ENCODE results near the gene C1QTNF12.

The C1QTNF12 gene, protein sequence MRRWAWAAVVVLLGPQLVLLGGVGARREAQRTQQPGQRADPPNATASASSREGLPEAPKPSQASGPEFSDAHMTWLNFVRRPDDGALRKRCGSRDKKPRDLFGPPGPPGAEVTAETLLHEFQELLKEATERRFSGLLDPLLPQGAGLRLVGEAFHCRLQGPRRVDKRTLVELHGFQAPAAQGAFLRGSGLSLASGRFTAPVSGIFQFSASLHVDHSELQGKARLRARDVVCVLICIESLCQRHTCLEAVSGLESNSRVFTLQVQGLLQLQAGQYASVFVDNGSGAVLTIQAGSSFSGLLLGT

DNA sequence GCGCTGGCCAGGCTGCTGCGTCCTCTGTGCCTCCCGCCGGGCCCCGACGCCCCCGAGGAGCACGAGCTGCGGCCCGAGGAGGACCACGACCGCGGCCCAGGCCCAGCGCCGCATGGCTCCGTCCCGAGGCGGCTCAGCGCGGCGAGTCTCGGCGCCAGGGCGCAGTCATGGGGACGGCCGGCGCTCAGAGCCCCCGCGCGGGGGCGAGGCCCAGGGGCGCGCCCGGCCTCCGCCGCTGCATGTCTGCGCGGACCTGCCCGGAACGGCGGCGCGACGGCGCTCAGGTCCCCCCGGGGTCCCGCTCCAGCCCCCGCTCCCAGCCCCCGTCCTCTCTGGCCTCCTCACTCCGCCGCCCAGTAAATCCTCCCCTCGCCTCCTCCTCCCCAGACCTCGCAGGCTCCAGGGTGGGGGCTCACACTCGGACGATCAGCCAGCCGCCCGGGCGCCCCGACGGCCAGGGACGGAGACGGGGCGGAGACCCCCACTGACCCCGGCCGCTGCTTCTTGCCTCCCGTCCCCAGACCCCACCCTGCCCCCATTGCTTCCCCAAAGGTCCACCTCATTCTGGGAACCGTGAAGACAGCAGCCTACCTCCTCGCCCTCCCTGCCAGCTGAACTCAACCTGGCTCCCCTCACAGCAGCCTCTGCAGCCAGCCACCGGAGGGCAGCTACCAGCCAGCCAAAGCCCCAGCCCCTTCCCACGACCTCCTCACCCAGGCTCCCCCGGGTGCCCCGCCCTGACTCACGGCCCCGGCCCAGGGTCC is at the start of gene C1QTNF12:
C1QTNF12 (minus strand) TSS at position 146 of the 764 bp plus-strand sequence; CDS start at position 114, 32 bp downstream.
- DNase-seq, result no peak

GRCh38 chr1:1295154-1295923 is 48.8 kb upstream of the C1QTNF12 start:
- DNase-seq, result no peak

GRCh38 chr1:1294250-1294890 is 47.8 kb upstream of the C1QTNF12 start:
- no peak for DNase-seq

GRCh38 chr1:1293263-1294249 is 47.0 kb upstream of the C1QTNF12 start:
- DNase-seq, result no peak

- no peak for DNase-seq
Measured at GRCh38 chr1:1292851-1293250, 46.3 kb upstream of the C1QTNF12 start.

DNA sequence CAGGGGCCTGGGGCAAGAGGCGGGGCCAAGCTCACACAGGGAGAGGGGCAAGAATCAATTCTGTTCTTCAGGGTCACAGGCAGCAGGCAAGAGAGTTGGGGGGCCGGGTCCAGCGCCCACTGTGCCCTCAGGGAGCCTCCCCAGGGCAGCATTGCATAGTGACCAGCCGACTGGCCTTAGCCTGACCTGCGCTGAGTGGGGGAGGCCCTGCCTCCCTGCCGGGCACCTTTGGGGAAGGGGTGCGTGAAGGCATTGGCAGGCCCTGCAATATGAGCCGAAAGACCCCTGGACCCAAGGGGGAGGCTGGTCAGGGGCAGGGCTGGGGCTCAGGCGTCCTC is 45.9 kb upstream of the C1QTNF12 start:
- DNase-seq, result no peak

DNA sequence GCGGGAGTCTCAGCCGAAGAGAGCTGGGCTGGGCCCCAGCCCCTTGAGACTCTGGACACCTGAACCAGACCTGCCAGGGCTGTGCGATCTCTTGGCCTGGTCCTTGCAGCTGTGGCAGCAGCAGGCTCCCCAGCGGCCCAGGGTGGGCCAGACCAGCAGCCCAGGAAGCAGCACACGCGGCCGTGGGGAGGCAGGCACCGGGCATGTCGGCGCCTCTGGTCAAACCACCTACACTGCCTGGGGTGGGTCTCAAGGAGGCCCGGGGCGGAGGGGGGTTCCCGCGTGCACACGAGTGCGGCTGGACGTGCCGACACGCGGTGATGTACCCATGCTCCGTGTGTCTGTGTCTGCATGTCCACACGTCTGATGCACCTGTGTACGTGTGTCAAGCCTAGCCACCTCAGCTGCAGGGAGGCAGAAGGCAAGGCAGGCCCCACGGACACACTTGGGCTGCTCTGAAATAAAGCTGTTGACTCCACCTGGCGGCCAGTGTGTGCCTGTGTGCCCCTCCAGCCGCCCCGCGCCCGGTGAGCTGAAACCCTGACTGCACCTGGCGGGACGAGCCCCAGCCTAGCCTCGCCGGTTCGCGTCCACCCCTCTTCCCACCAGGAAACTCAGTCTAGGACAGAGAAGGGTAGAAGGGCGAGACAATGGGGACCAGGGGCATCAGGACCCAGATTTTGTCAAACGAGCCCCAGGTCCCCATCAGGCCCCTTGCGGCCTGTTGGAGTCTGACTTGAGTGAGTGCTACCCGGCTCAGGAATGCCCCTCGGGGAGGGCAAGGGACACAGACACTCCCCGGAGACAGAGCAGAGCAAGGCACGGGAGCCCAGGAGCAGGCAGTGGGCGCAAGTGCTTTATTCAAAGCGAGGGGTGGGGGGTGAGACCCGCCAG is 45.3 kb upstream of the C1QTNF12 start:
- peak; percentile 80 for DNase-seq

GRCh38 chr1:1291023-1291528 is 44.6 kb upstream of the C1QTNF12 start:
- DNase-seq, result no peak

DNA sequence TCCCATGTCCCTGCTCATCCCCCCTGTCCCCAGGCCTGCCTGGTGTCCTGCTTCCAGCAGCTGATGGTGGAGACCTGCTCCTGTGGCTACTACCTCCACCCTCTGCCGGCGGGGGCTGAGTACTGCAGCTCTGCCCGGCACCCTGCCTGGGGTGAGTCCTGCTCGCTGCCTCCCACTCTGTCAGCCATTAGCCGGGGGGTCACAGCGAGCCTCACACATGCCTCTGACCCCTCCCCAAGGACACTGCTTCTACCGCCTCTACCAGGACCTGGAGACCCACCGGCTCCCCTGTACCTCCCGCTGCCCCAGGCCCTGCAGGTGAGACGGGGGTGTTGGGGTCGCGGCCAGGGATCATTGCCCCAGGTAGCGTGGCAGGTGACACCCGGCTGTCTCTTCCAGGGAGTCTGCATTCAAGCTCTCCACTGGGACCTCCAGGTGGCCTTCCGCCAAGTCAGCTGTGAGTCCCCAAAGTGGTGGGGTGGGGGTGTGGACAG is 43.8 kb upstream of the C1QTNF12 start:
- peak; percentile 70 for DNase-seq

GRCh38 chr1:1287288-1288110 is 41.0 kb upstream of the C1QTNF12 start:
- DNase-seq, result no peak

DNA sequence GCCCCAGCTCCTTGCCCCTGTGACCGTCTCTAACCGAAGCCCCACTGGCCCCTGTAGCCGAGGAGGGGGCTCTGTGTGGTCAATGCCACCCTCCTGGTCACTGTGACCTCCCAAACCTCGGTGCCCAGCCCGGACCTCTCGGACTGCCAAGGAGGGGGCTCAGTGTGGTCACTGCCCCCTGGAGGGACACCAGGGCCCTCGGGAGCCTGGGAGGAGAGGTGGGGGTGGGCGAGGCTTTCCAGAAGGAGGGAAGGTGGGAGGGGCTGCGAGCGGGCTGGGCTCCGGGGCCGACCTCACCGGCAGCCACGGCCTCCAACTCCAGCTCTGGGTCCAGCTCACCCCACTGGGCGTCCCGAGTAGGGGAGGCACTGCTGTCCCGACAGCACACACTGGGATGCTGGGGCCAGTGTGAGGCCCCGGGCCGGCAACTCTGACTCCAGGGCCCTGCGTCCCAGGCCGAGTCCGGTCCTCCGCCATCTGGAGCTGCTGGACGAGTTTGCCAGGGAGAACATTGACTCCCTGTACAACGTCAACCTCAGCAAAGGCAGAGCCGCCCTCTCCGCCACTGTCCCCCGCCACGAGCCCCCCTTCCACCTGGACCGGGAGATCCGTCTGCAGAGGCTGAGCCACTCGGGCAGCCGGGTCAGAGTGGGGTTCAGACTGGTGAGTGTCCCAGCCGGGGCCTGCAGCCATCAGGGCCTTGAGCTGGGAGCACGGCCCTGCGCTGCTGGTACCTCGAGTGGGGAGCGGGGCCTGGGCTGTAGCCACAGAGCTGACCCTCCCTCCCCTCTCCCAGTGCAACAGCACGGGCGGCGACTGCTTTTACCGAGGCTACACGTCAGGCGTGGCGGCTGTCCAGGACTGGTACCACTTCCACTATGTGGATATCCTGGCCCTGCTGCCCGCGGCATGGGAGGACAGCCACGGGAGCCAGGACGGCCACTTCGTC is 40.1 kb upstream of the C1QTNF12 start:
- DNase-seq, result no peak

- DNase-seq, result no peak
Measured at GRCh38 chr1:1285611-1286311, 39.2 kb upstream of the C1QTNF12 start.

DNA sequence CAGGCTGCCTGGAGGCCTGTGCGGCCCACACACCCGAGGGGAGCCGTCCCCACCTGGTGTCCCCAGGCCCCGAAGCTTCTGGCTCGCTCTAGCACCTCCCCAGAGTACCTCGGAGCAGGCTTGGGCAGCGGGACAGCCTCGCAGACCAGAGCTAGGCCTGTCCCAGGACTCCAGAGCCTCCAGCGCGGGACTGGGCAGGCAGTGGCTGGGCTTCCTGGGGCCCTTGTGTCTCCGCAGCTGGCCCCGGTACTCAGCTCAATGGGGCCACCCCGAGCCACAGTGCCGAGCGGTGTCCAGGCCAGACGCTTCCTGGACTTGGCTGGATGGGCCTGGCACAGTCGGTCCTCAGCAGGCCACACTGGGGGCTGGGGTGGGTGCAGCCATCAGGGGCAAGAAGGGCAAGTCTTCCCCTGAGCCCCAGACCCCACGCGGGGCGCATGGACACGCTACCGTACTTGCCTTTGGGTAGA is 38.6 kb upstream of the C1QTNF12 start:
- DNase-seq, result no peak

DNA sequence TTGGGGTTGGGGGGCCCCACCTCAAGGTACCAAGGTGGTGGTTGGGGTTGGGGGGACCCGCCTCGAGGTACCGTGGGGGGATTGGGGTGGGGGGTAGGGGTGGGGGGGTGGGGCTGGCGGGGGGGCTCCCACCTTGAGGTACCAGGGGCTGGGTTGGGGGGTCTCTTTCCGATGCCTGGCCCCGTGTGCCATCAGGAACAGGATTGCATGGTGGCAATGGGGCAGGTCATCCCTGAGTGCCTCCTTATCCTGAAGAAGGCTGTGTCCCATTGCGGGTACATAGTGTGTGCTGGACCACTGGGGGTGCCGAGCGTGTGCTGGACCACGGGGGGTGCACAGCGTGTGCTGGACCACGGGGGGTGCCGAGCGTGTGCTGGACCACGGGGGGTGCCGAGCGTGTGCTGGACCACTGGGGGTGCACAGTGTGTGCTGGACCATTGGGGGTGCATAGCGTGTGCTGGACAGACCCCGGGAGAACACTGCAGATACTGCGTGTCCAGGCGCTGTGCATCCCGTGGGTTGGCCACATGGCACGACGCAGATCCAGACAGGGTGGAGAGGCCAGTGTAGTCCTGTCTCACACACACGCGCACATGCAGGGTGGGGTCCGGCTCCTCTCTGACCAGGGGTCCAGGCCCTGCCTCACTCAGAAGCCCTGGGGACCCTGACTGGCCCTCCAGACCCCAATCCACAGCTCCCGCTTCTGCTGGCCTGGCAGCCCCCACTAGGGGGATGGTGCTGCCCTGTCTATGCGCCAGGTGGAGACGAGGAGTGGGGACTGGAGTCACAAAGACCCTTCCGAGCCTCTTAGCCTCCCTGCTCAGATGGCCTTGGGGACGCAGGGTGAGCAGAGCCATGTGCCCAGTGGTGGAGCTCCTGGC is 37.9 kb upstream of the C1QTNF12 start:
- DNase-seq, result no peak

DNA sequence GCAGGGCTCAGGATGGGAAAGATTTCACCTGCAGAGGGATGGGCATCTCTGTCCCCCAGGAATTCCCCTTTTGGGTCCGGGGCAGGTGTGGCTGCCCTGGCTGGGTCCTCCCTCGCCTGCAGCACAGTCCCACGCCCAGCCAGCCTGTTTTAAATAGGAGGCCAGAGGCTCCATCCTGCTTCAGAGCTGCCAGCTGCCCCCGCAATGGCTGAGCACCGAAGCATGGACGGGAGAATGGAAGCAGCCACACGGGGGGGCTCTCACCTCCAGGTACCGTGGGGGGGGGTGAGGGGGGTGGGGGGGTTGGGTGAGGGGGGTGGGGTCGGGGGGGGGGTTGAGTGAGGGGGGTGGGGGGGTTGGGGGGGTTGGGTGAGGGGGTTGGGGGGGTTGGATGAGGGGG is 37.3 kb upstream of the C1QTNF12 start:
- no peak for DNase-seq

- no peak for DNase-seq
Measured at GRCh38 chr1:1282998-1283397, 36.5 kb upstream of the C1QTNF12 start.

Measured in CD4-positive, alpha-beta T cell treated with Interleukin-17A for 4 hours (primary cell).